Measurements from ENCODE around the gene C14orf132. TPM values are rescaled to one million over a fixed set of nuclear protein-coding genes. Genes with fewer than 3 reads are reported as not detected.

Gene C14orf132
- total RNA-seq (2013) = 0.02 TPM
- not detected for polyA plus RNA-seq
- under 0.01 TPM in 1 of 2 replicates, not detected in the other for polyA minus RNA-seq
- 0 to 29.3 (median 0.07) reads per million in 11 experiments for total RNA-seq

GRCh38 chr14:96038920-96039632 is at the start of gene C14orf132:
C14orf132 (plus strand) TSS chr14:96039362; CDS start chr14:96039501, 139 bp downstream.
- H3K4me1 Mint-ChIP-seq = peaks cover 8% of the 10 kb centered on the region
- WGBS (ENCODE audit: insufficient coverage) = under 1% methylated on average over 72 of the region's 72 CpGs
- no peak within 1 kb of the TSS for H3K27ac Mint-ChIP-seq
- Histone ChIP-seq H3K4me1 (ENCODE audit: control insufficient read depth in 1 of 2, insufficient read depth in 2 of 2, low read length in 2 of 2) (no peaks in the 10 kb centered on the region), H2AFZ (ENCODE audit: insufficient read depth, low read depth, low read length, poor library complexity, severe bottlenecking) (no peak within 1 kb of the TSS), H3K79me2 (ENCODE audit: insufficient read depth, low read length) (no peaks in the 10 kb centered on the region), H3K4me3 (replicated peaks in 1 of 3; ENCODE audit: low read depth in 2 of 3, low read length in 3 of 3) (no peak within 1 kb of the TSS), H3K27ac (ENCODE audit: low read depth in 1 of 2, low read length in 2 of 2) (no peak within 1 kb of the TSS), H3K9me3 (replicated peaks in 1 of 2; ENCODE audit: control insufficient read depth in 1 of 2, insufficient read depth in 1 of 2, low read length in 2 of 2) (peaks cover 0 to 4% of the 10 kb centered on the region in 2 donors), H4K20me1 (ENCODE audit: insufficient read depth, low read length) (no peaks in the 10 kb centered on the region), H3K4me2 (replicated peaks; ENCODE audit: extremely low read depth, low read length, poor library complexity, severe bottlenecking) (peak within 1 kb of the TSS; percentile 50), H3K36me3 (replicated peaks in 1 of 2; ENCODE audit: control insufficient read depth in 1 of 2, insufficient read depth in 2 of 2, low read length in 2 of 2) (no peaks in the 10 kb centered on the region), H3K9ac (ENCODE audit: insufficient read depth, low read length, poor library complexity, severe bottlenecking) (no peak within 1 kb of the TSS), H3K27me3 (ENCODE audit: control insufficient read depth in 2 of 2, insufficient read depth in 2 of 2, low read length in 2 of 2) (peaks cover 40 to 52% of the 10 kb centered on the region in 2 donors)
- peak within 1 kb of the TSS; percentile 53 to 78 for H3K4me3 Mint-ChIP-seq
- no peaks in the 10 kb centered on the region for H3K36me3 Mint-ChIP-seq
- intact Hi-C loops (cut with micrococcal nuclease) = no loop called here
- no peak for TF ChIP-seq CTCF (IDR thresholded peaks at IDR 0.05)
- no peak for DNase-seq
- H3K27me3 Mint-ChIP-seq (ENCODE audit: low read depth in 3 of 3) = peaks cover 54 to 63% (median 58%) of the 10 kb centered on the region in 3 donors
- peaks cover 0 to 9% (median 3%) of the 10 kb centered on the region in 7 donors for H3K9me3 Mint-ChIP-seq

- Histone ChIP-seq H2AFZ (ENCODE audit: insufficient read depth, low read depth, low read length, poor library complexity, severe bottlenecking) (no peak overlapping the region), H3K27me3 (ENCODE audit: control insufficient read depth in 2 of 2, insufficient read depth in 2 of 2, low read length in 2 of 2) (no peaks in the 10 kb centered on the region), H3K4me3 (replicated peaks in 1 of 3; ENCODE audit: low read depth in 2 of 3, low read length in 3 of 3) (no peak overlapping the region), H3K4me1 (ENCODE audit: control insufficient read depth in 1 of 2, insufficient read depth in 2 of 2, low read length in 2 of 2) (no peaks in the 10 kb centered on the region), H3K79me2 (ENCODE audit: insufficient read depth, low read length) (no peaks in the 10 kb centered on the region), H3K9me3 (replicated peaks in 1 of 2; ENCODE audit: control insufficient read depth in 1 of 2, insufficient read depth in 1 of 2, low read length in 2 of 2) (peaks cover 14 to 17% of the 10 kb centered on the region in 2 donors), H3K36me3 (replicated peaks in 1 of 2; ENCODE audit: control insufficient read depth in 1 of 2, insufficient read depth in 2 of 2, low read length in 2 of 2) (no peaks in the 10 kb centered on the region), H3K4me2 (replicated peaks; ENCODE audit: extremely low read depth, low read length, poor library complexity, severe bottlenecking) (no peak overlapping the region), H3K9ac (ENCODE audit: insufficient read depth, low read length, poor library complexity, severe bottlenecking) (no peak overlapping the region), H4K20me1 (ENCODE audit: insufficient read depth, low read length) (no peaks in the 10 kb centered on the region), H3K27ac (ENCODE audit: low read depth in 1 of 2, low read length in 2 of 2) (no peak overlapping the region)
- Mint-ChIP-seq H3K27me3 (ENCODE audit: low read depth in 3 of 3) (peaks cover 3 to 13% (median 6%) of the 10 kb centered on the region in 3 donors), H3K27ac (no peak overlapping the region), H3K4me3 (no peak overlapping the region), H3K36me3 (no peaks in the 10 kb centered on the region), H3K9me3 (peaks cover 12 to 33% (median 17%) of the 10 kb centered on the region in 7 donors), H3K4me1 (no peaks in the 10 kb centered on the region)
- 59% methylated on average over 3 of the region's 5 CpGs for WGBS (ENCODE audit: insufficient coverage)
- TF ChIP-seq CTCF (IDR thresholded peaks at IDR 0.05) = peak; percentile 82
- peak in 1 of 3 donors; percentile 15 for DNase-seq
- intact Hi-C loops (cut with micrococcal nuclease) = loop anchor here (5.0 kb wide), 1 partner anchor 432 kb away; no protein-coding TSS in a partner anchor
Observed at GRCh38 chr14:95993768-95994592, 45.2 kb upstream of the C14orf132 start.
